C4-2B (cell line): Measurements from ENCODE around the gene UBA3.

Source experiments
- ZFX ChIP-seq: fragments of 450-650 bp; IDR thresholded peaks from 2 replicates; pipeline ENCODE4 v1.6.1; 2017
- TF ChIP-seq, protein P1 (sequence below): fragments of 450-650 bp; conservative IDR thresholded peaks from 2 replicates; pipeline ENCODE4 v1.5.1; 2017; ENCODE audit warnings: mild to moderate bottlenecking

DNA sequence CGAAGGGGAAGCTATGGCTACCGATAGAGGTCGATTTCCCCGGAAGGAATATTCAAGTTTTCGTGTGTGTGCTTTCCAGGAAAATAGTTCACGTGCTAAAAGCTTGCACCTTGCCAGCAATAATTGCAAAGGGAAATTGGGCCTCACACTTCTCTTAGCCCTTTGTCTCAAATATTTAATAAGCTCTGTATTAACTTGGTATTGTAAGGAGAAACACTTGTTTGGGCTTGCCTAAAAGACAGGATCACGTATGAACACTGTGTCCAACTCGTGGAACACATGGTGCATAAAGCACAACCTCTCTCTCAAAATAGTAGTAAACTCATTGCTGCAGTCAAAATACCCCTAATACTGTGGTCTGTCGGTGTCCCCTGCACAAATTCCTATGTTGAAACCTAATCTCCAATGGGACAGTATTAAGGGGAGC, 27.7 kb downstream of the UBA3 start:
- TF ChIP-seq, protein P1, sequence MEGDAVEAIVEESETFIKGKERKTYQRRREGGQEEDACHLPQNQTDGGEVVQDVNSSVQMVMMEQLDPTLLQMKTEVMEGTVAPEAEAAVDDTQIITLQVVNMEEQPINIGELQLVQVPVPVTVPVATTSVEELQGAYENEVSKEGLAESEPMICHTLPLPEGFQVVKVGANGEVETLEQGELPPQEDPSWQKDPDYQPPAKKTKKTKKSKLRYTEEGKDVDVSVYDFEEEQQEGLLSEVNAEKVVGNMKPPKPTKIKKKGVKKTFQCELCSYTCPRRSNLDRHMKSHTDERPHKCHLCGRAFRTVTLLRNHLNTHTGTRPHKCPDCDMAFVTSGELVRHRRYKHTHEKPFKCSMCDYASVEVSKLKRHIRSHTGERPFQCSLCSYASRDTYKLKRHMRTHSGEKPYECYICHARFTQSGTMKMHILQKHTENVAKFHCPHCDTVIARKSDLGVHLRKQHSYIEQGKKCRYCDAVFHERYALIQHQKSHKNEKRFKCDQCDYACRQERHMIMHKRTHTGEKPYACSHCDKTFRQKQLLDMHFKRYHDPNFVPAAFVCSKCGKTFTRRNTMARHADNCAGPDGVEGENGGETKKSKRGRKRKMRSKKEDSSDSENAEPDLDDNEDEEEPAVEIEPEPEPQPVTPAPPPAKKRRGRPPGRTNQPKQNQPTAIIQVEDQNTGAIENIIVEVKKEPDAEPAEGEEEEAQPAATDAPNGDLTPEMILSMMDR: no peak
- no peak for TF ChIP-seq ZFX
